ENCODE measurements around the gene TNS2. TPM values are rescaled to one million over a fixed set of nuclear protein-coding genes. Genes with fewer than 3 reads are reported as not detected.
A peak's percentile ranks its signal among the peaks of the same experiment; 100 is the strongest.

TNS2 gene
- total and polyA plus RNA-seq, 2 of the 13 experiments (the other 11 are each of a cell fraction or from before 2014, with no cell fraction given): 8.9 to 20.4 TPM

DNA sequence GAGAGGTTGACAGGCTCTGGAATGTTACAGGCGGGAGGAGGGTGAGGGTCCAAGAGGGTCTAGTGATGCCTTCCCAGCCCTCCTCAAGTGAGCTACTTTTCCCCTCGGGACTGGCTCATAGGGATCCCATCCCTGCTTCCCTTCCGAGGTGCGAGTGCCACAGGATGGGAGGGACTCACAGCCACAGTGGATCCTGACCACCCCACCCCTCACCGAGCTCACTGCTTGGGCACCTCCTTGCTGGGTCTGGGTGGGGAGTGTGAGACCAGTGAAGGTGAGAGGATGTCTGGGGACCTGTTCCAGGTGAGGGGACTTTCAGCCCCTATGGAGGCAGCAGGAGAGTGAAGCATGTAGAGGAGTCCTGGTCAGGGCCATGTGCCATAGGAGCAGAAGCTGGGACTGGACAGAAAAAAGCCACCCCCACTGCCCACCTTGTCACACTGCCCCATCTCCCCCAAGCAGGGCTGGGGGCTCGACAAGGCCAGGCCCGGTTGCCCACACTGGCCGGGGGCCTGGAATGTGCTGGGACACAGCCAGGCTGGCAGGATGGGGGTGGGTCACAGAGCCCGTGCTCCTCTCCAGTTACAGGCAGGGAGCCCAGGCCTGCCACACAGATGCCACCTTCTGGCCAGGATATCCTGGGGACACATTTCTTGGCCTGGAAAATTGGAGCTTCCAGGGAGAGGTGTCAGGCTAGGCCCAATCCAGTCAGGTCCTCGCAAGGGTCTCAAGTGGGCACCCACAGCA is 1.7 kb upstream of the TNS2 start (continued):
- TF ChIP-seq, protein P1, sequence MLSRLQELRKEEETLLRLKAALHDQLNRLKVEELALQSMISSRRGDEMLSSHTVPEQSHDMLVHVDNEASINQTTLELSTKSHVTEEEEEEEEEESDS (CRISPR knock-in tag; IDR thresholded peaks at IDR 0.05; ENCODE audit: borderline replicate concordance): no peak
- TF ChIP-seq ZNF225 (CRISPR knock-in tag; IDR thresholded peaks at IDR 0.05) (no peak), EHMT2 (IDR thresholded peaks at IDR 0.05; ENCODE audit: borderline replicate concordance, low read depth, low read length) (no peak), MIER2 (CRISPR knock-in tag; IDR thresholded peaks at IDR 0.05) (no peak), PAF1 (CRISPR knock-in tag; IDR thresholded peaks at IDR 0.05) (no peak), KAT8 (CRISPR knock-in tag; IDR thresholded peaks at IDR 0.05) (0 out of 2 replicates have a peak, but pooled peaks have one; percentile 32), ZBTB21 (CRISPR knock-in tag; IDR thresholded peaks at IDR 0.05) (no peak), REXO4 (CRISPR knock-in tag; IDR thresholded peaks at IDR 0.05; ENCODE audit: borderline replicate concordance) (no peak), ZFY (CRISPR knock-in tag; IDR thresholded peaks at IDR 0.05) (peak; percentile 70), ZNF614 (CRISPR knock-in tag; IDR thresholded peaks at IDR 0.05; ENCODE audit: borderline replicate concordance) (no peak; the same call in 1 of the 2 replicates), SMAD1 (CRISPR knock-in tag; IDR thresholded peaks at IDR 0.05; ENCODE audit: borderline replicate concordance, low read depth) (no peak)
- TF ChIP-seq, protein P2, sequence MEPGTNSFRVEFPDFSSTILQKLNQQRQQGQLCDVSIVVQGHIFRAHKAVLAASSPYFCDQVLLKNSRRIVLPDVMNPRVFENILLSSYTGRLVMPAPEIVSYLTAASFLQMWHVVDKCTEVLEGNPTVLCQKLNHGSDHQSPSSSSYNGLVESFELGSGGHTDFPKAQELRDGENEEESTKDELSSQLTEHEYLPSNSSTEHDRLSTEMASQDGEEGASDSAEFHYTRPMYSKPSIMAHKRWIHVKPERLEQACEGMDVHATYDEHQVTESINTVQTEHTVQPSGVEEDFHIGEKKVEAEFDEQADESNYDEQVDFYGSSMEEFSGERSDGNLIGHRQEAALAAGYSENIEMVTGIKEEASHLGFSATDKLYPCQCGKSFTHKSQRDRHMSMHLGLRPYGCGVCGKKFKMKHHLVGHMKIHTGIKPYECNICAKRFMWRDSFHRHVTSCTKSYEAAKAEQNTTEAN (CRISPR knock-in tag; conservative IDR thresholded peaks at IDR 0.05): no peak
- TF ChIP-seq, protein P3, sequence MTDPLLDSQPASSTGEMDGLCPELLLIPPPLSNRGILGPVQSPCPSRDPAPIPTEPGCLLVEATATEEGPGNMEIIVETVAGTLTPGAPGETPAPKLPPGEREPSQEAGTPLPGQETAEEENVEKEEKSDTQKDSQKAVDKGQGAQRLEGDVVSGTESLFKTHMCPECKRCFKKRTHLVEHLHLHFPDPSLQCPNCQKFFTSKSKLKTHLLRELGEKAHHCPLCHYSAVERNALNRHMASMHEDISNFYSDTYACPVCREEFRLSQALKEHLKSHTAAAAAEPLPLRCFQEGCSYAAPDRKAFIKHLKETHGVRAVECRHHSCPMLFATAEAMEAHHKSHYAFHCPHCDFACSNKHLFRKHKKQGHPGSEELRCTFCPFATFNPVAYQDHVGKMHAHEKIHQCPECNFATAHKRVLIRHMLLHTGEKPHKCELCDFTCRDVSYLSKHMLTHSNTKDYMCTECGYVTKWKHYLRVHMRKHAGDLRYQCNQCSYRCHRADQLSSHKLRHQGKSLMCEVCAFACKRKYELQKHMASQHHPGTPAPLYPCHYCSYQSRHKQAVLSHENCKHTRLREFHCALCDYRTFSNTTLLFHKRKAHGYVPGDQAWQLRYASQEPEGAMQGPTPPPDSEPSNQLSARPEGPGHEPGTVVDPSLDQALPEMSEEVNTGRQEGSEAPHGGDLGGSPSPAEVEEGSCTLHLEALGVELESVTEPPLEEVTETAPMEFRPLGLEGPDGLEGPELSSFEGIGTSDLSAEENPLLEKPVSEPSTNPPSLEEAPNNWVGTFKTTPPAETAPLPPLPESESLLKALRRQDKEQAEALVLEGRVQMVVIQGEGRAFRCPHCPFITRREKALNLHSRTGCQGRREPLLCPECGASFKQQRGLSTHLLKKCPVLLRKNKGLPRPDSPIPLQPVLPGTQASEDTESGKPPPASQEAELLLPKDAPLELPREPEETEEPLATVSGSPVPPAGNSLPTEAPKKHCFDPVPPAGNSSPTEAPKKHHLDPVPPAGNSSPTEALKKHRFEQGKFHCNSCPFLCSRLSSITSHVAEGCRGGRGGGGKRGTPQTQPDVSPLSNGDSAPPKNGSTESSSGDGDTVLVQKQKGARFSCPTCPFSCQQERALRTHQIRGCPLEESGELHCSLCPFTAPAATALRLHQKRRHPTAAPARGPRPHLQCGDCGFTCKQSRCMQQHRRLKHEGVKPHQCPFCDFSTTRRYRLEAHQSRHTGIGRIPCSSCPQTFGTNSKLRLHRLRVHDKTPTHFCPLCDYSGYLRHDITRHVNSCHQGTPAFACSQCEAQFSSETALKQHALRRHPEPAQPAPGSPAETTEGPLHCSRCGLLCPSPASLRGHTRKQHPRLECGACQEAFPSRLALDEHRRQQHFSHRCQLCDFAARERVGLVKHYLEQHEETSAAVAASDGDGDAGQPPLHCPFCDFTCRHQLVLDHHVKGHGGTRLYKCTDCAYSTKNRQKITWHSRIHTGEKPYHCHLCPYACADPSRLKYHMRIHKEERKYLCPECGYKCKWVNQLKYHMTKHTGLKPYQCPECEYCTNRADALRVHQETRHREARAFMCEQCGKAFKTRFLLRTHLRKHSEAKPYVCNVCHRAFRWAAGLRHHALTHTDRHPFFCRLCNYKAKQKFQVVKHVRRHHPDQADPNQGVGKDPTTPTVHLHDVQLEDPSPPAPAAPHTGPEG (CRISPR knock-in tag; IDR thresholded peaks at IDR 0.05): no peak
- TF ChIP-seq, protein P4, sequence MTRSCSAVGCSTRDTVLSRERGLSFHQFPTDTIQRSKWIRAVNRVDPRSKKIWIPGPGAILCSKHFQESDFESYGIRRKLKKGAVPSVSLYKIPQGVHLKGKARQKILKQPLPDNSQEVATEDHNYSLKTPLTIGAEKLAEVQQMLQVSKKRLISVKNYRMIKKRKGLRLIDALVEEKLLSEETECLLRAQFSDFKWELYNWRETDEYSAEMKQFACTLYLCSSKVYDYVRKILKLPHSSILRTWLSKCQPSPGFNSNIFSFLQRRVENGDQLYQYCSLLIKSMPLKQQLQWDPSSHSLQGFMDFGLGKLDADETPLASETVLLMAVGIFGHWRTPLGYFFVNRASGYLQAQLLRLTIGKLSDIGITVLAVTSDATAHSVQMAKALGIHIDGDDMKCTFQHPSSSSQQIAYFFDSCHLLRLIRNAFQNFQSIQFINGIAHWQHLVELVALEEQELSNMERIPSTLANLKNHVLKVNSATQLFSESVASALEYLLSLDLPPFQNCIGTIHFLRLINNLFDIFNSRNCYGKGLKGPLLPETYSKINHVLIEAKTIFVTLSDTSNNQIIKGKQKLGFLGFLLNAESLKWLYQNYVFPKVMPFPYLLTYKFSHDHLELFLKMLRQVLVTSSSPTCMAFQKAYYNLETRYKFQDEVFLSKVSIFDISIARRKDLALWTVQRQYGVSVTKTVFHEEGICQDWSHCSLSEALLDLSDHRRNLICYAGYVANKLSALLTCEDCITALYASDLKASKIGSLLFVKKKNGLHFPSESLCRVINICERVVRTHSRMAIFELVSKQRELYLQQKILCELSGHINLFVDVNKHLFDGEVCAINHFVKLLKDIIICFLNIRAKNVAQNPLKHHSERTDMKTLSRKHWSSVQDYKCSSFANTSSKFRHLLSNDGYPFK (CRISPR knock-in tag; IDR thresholded peaks at IDR 0.05; ENCODE audit: borderline replicate concordance): peak; percentile 55; the same call in 1 of the 2 replicates
- TF ChIP-seq, protein P5, sequence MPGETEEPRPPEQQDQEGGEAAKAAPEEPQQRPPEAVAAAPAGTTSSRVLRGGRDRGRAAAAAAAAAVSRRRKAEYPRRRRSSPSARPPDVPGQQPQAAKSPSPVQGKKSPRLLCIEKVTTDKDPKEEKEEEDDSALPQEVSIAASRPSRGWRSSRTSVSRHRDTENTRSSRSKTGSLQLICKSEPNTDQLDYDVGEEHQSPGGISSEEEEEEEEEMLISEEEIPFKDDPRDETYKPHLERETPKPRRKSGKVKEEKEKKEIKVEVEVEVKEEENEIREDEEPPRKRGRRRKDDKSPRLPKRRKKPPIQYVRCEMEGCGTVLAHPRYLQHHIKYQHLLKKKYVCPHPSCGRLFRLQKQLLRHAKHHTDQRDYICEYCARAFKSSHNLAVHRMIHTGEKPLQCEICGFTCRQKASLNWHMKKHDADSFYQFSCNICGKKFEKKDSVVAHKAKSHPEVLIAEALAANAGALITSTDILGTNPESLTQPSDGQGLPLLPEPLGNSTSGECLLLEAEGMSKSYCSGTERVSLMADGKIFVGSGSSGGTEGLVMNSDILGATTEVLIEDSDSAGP (CRISPR knock-in tag; IDR thresholded peaks at IDR 0.05; ENCODE audit: borderline replicate concordance): no peak; the same call in 1 of the 2 replicates

Measured in HepG2 (cell line).